ENCODE data around the gene KCNC1.

The KCNC1 gene

GRCh38 chr11:17798253-17798652 lies 63.7 kb downstream of the KCNC1 start:
- no peak for DNase-seq (ENCODE audit: low read depth)
- H3K4me3 ChIP-seq (ENCODE audit: low read depth, low read length): no peak overlapping the region
- TF ChIP-seq CTCF (IDR thresholded peaks at IDR 0.05; ENCODE audit: control insufficient read depth, extremely low read depth, insufficient read depth): no peak

- no peak overlapping the region for H3K4me3 ChIP-seq (ENCODE audit: low read depth, low read length)
- TF ChIP-seq CTCF (IDR thresholded peaks at IDR 0.05; ENCODE audit: control insufficient read depth, extremely low read depth, insufficient read depth): no peak
- no peak for DNase-seq (ENCODE audit: low read depth)
Measured at GRCh38 chr11:17798716-17799115, 64.1 kb downstream of the KCNC1 start.

- no peak for TF ChIP-seq CTCF (IDR thresholded peaks at IDR 0.05; ENCODE audit: control insufficient read depth, extremely low read depth, insufficient read depth)
Measured at GRCh38 chr11:17799147-17799546, 64.6 kb downstream of the KCNC1 start.

GRCh38 chr11:17801166-17801565 lies 66.6 kb downstream of the KCNC1 start:
- no peak overlapping the region for H3K4me3 ChIP-seq (ENCODE audit: low read depth, low read length)
- no peak for TF ChIP-seq CTCF (IDR thresholded peaks at IDR 0.05; ENCODE audit: control insufficient read depth, extremely low read depth, insufficient read depth)
- DNase-seq (ENCODE audit: low read depth): no peak

More at GRCh38 chr11:17799147-17799546, 64.6 kb downstream of the KCNC1 start:
- no peak for DNase-seq (ENCODE audit: low read depth)
- no peak overlapping the region for H3K4me3 ChIP-seq (ENCODE audit: low read depth, low read length)

- TF ChIP-seq CTCF (IDR thresholded peaks at IDR 0.05; ENCODE audit: control insufficient read depth, extremely low read depth, insufficient read depth): no peak
- no peak overlapping the region for H3K4me3 ChIP-seq (ENCODE audit: low read depth, low read length)
- no peak for DNase-seq (ENCODE audit: low read depth)
Measured at GRCh38 chr11:17802491-17802890, 67.9 kb downstream of the KCNC1 start.

GRCh38 chr11:17803754-17804334 lies 69.3 kb downstream of the KCNC1 start:
- DNase-seq (ENCODE audit: low read depth): no peak
- TF ChIP-seq CTCF (IDR thresholded peaks at IDR 0.05; ENCODE audit: control insufficient read depth, extremely low read depth, insufficient read depth): no peak
- H3K4me3 ChIP-seq (ENCODE audit: low read depth, low read length): no peak overlapping the region

- no peak for DNase-seq (ENCODE audit: low read depth)
- TF ChIP-seq CTCF (IDR thresholded peaks at IDR 0.05; ENCODE audit: control insufficient read depth, extremely low read depth, insufficient read depth): no peak
Measured at GRCh38 chr11:17805043-17805442, 70.5 kb downstream of the KCNC1 start.

More at GRCh38 chr11:17805043-17805442, 70.5 kb downstream of the KCNC1 start:
- no peak overlapping the region for H3K4me3 ChIP-seq (ENCODE audit: low read depth, low read length)

Measured in LNCaP clone FGC (cell line).